Osteoblast (primary cell): ENCODE data around the gene GASK1A. TPM values are rescaled to one million over a fixed set of nuclear protein-coding genes. Genes with fewer than 3 reads are reported as not detected.

Experiments used
- DNase-seq: peaks from one replicate; pipeline ENCODE4 v3.0.0; 2011; ENCODE audit warnings: low spot score, mixed read lengths; ENCODE audit not compliant: insufficient read length; ENCODE audit errors: missing footprints
- H2AFZ ChIP-seq: 2 replicates; pipeline ENCODE4 v1.6.0; 2011; ENCODE audit warnings: mild to moderate bottlenecking, low read length
- H3K27ac ChIP-seq: 2 replicates; pipeline ENCODE4 v1.5.1; 2011; ENCODE audit warnings: mild to moderate bottlenecking, low read depth, low read length, moderate library complexity
- H3K27me3 ChIP-seq: 2 replicates; pipeline ENCODE4 v1.6.0; 2012; ENCODE audit warnings: mild to moderate bottlenecking, control low read depth, inconsistent platforms, low read length, moderate library complexity; ENCODE audit not compliant: insufficient read depth
- H3K36me3 ChIP-seq: 2 replicates; pipeline ENCODE4 v1.5.1; 2011; ENCODE audit warnings: mild to moderate bottlenecking, low read length, control low read depth, moderate library complexity; ENCODE audit not compliant: insufficient read depth
- H3K4me1 ChIP-seq: 2 replicates; pipeline ENCODE4 v1.5.1; 2011; ENCODE audit warnings: mild to moderate bottlenecking, low read length, control low read depth, moderate library complexity; ENCODE audit not compliant: insufficient read depth
- H3K4me2 ChIP-seq: 2 replicates; pipeline ENCODE4 v1.6.0; 2011; ENCODE audit warnings: mild to moderate bottlenecking, low read length; ENCODE audit not compliant: insufficient read depth
- H3K4me3 ChIP-seq: fragments of 200-600 bp; sonication (generic); 3 replicates; pipeline ENCODE4 v1.5.1; 2012; ENCODE audit warnings: mild to moderate bottlenecking, low read length, inconsistent platforms; ENCODE audit not compliant: insufficient read depth
- H3K79me2 ChIP-seq: 2 replicates; pipeline ENCODE4 v1.6.0; 2012; ENCODE audit warnings: mild to moderate bottlenecking, low read length, control low read depth, inconsistent platforms; ENCODE audit not compliant: insufficient read depth
- H3K9me3 ChIP-seq: 2 replicates; pipeline ENCODE4 v1.5.1; 2011; ENCODE audit warnings: low read depth, low read length, control low read depth
- H4K20me1 ChIP-seq: 2 replicates; pipeline ENCODE4 v1.6.0; 2012; ENCODE audit warnings: mild to moderate bottlenecking, low read length, control low read depth; ENCODE audit not compliant: insufficient read depth
- total RNA-seq: library from RNA; depleted of rRNA; stranded (reverse); fragments of >200 nt; gene quantifications from 2 replicates; pipeline ENCODE4 v1.2.3, GENCODE V29; 2012
- TF ChIP-seq, protein P1 (sequence below): IDR thresholded peaks from 2 replicates; pipeline ENCODE4 v1.5.1; 2011; ENCODE audit warnings: mild to moderate bottlenecking, low read depth, low read length, moderate library complexity; ENCODE audit errors: extremely low read depth

GASK1A gene
- total RNA-seq, 1 donor = 0.72 TPM

DNA sequence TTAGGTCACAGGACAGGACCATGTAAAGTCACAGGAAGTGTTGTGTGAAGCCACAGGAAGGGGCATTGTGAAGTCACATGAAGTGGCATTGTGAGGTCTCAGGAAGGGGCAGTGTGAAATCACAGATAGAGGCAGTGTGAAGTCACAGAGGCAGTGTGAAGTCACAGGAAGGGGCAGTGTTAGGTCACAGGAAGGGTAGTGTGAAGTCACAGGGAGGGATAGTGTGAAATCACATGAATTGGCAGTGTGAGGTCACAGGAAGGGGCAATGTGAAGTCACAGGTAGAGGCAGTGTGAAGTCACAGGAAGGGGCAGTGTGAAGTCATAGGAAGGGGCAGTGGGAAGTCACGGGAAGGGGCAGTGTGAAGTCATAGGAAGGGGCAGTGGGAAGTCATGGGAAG lies 37.9 kb downstream of the GASK1A start:
- Histone ChIP-seq H3K79me2 (no peaks in the 10 kb centered on the region), H3K27ac (no peak overlapping the region), H2AFZ (no peak overlapping the region), H3K36me3 (no peaks in the 10 kb centered on the region), H3K4me3 (no peak overlapping the region), H3K27me3 (no peaks in the 10 kb centered on the region), H3K4me1 (no peaks in the 10 kb centered on the region), H3K9me3 (no peaks in the 10 kb centered on the region), H4K20me1 (no peaks in the 10 kb centered on the region), H3K4me2 (no peak overlapping the region)
- TF ChIP-seq, protein P1, sequence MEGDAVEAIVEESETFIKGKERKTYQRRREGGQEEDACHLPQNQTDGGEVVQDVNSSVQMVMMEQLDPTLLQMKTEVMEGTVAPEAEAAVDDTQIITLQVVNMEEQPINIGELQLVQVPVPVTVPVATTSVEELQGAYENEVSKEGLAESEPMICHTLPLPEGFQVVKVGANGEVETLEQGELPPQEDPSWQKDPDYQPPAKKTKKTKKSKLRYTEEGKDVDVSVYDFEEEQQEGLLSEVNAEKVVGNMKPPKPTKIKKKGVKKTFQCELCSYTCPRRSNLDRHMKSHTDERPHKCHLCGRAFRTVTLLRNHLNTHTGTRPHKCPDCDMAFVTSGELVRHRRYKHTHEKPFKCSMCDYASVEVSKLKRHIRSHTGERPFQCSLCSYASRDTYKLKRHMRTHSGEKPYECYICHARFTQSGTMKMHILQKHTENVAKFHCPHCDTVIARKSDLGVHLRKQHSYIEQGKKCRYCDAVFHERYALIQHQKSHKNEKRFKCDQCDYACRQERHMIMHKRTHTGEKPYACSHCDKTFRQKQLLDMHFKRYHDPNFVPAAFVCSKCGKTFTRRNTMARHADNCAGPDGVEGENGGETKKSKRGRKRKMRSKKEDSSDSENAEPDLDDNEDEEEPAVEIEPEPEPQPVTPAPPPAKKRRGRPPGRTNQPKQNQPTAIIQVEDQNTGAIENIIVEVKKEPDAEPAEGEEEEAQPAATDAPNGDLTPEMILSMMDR = no peak
- DNase-seq = no peak

DNA sequence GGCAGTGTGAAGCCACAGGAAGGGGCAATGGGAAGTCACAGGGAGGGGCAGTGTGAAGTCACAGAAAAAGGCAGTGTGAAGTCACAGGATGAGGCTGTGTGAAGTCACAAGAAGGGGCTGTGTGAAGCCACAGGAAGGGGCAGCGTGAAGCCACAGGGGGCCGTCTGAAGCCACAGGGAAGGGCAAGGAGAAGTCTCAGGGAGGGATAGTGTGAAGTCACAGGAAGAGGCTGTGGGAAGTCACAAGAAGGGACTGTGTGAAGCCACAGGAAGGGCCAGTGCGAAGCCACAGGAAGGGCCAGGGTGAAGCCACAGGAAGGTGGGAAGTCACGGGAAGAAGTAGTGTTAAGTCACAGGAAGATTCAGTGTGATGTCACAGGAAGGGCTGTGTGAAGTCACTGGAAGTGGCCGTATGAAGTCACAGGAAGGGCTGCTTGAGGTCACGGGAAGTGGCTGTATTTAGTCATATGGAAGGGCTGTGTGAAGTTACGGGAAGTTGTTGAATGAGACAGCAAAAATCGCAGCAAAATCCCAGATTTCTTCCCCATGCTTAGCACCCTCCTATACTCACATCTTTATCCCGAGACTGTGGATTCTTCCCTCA lies 38.6 kb downstream of the GASK1A start:
- no peaks in the 10 kb centered on the region for H3K9me3 ChIP-seq
- TF ChIP-seq, protein P1 = no peak
- no peak overlapping the region for H2AFZ ChIP-seq

DNA sequence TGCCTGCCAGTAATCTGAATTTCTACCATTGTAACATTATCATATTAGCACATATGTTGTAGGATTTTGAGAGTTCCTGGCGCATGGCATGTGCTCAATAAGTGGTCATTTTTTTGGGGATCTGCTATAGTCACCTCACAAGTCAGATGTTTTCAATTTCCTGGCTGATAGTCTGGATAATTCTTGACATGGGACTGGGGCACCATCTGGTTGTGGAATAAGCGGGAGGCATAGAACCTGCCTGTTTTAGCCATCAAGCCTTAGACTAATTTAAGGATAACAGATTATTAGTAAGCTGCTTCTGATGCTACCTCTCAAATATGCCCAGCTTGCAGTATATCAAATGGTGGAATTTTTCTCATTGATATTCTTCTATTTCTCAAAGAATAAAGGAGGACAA lies 39.1 kb downstream of the GASK1A start:
- H4K20me1 ChIP-seq = no peaks in the 10 kb centered on the region
- DNase-seq = no peak
- no peak overlapping the region for H3K4me2 ChIP-seq
- no peak overlapping the region for H2AFZ ChIP-seq
- no peaks in the 10 kb centered on the region for H3K27me3 ChIP-seq
- no peaks in the 10 kb centered on the region for H3K9me3 ChIP-seq
- no peaks in the 10 kb centered on the region for H3K36me3 ChIP-seq
- no peaks in the 10 kb centered on the region for H3K79me2 ChIP-seq
- no peak overlapping the region for H3K27ac ChIP-seq
- TF ChIP-seq, protein P1 = no peak
- no peaks in the 10 kb centered on the region for H3K4me1 ChIP-seq
- H3K4me3 ChIP-seq = no peak overlapping the region

More for the DNA sequence above, 38.6 kb downstream of the GASK1A start:
- H3K27me3 ChIP-seq = no peaks in the 10 kb centered on the region
- no peak overlapping the region for H3K27ac ChIP-seq
- H3K79me2 ChIP-seq = no peaks in the 10 kb centered on the region
- no peaks in the 10 kb centered on the region for H3K36me3 ChIP-seq
- H4K20me1 ChIP-seq = no peaks in the 10 kb centered on the region
- no peak overlapping the region for H3K4me2 ChIP-seq
- no peak overlapping the region for H3K4me3 ChIP-seq
- DNase-seq = no peak
- H3K4me1 ChIP-seq = no peaks in the 10 kb centered on the region

DNA sequence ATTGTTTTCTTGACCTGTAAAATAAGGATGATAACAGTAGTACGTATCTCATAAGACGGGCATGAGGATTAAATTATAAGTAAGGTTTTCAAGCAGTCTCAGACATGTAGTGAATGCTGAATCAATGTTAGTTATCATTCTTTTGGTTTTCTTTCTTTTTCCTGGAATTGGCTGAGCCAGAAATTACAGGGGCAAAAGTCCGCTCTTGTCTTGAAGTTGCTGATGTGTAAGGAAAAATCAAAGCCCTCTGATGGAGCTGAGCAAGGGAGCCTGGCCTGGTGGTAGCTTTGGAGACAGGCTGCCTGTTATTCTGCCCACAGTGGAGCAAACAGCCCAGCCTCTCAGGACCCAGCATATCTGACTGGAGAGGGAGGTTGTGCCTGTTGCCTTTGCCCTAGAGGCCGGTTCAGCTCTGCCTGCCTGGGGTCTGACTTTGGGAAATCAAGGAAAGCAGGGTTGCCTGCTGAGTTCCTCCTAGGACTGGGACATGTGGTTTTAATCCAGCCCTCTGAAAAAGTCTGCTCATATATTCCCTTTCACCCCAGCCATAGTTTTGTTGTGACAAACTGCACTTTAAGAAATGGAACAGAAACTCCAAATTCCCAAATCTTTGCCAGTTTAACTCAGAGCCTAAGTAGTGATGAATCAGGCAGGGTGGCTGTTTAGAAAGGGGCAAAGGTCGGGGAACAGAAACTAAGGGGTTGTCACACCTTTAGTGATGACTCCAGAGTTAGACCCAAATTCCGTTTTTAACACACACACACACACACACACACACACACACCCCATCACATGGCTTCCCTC lies 40.1 kb downstream of the GASK1A start:
- no peaks in the 10 kb centered on the region for H3K4me1 ChIP-seq
- no peaks in the 10 kb centered on the region for H3K36me3 ChIP-seq
- H3K9me3 ChIP-seq = no peaks in the 10 kb centered on the region
- no peaks in the 10 kb centered on the region for H4K20me1 ChIP-seq
- no peaks in the 10 kb centered on the region for H3K79me2 ChIP-seq
- no peak for DNase-seq
- no peak overlapping the region for H3K4me3 ChIP-seq
- H3K27ac ChIP-seq = no peak overlapping the region
- no peak overlapping the region for H2AFZ ChIP-seq
- TF ChIP-seq, protein P1 = no peak
- H3K27me3 ChIP-seq = no peaks in the 10 kb centered on the region
- H3K4me2 ChIP-seq = no peak overlapping the region
